Esophagus squamous epithelium (tissue), 5 donors: ENCODE data around the gene ST6GALNAC3. TPM values are rescaled to one million over a fixed set of nuclear protein-coding genes. Genes with fewer than 3 reads are reported as not detected.

Experiments used
- DNase-seq: peaks from one replicate; lab custom pipeline; 2025; lab: John Stamatoyannopoulos, UW
- H3K27ac ChIP-seq, 4 donors: fragments of 200-600 bp; sonication (generic); one replicate each; pipeline ENCODE4 v1.5.1; 2016 to 2019; ENCODE audit warnings: mild to moderate bottlenecking in 1 of 4
- H3K27me3 ChIP-seq, 4 donors: fragments of 200-600 bp; sonication (generic); 1 replicate in 3 of 4; 2 replicates in 1 of 4; pipeline versions ENCODE4 v1.5.1 to v1.6.0; 2017 to 2021; ENCODE audit warnings: antibody characterized with exemption in 1 of 4
- H3K36me3 ChIP-seq, 3 donors: fragments of 200-600 bp; sonication (generic); one replicate each; pipeline ENCODE4 v1.5.1; 2016 to 2019
- H3K4me1 ChIP-seq, 3 donors: fragments of 200-600 bp; sonication (generic); one replicate each; pipeline ENCODE4 v1.5.1; 2017 to 2019
- H3K4me3 ChIP-seq, 4 donors: fragments of 200-600 bp; sonication (generic); 1 replicate in 3 of 4; 2 replicates in 1 of 4; pipeline ENCODE4 v1.5.1; 2016 to 2019; ENCODE audit warnings: mild to moderate bottlenecking in 2 of 4, moderate library complexity in 1 of 4
- H3K9me3 ChIP-seq, 3 donors: fragments of 200-600 bp; sonication (generic); one replicate each; pipeline ENCODE4 v1.5.1; 2016 to 2019
- POLR2A ChIP-seq, 4 donors: fragments of 450-650 bp; IDR thresholded peaks; one replicate each; pipeline ENCODE4 v1.6.1; 2017; ENCODE audit warnings: antibody characterized with exemption in 4 of 4, mild to moderate bottlenecking in 4 of 4, moderate library complexity in 3 of 4
- WGBS, 2 donors: methylation state at CpG; one replicate each; pipeline ENCODE4 v1.1.5; 2018; 5-methylcytosine and 5-hydroxymethylcytosine counted together
- intact Hi-C: fragments of 100-400 bp; cut with DNase I; formaldehyde crosslinking; loops from one replicate; pipeline ENCODE4 v1.15.0; 2022
- total RNA-seq, 4 donors: library from RNA; depleted of rRNA; stranded (reverse); fragments of >200 nt; gene quantifications; one replicate each; pipeline ENCODE4 v1.1.0, GENCODE V29; 2016
- TF ChIP-seq, protein P1 (sequence below), 6 experiments: fragments of 450-650 bp in 4 of 6; fragments of 200-600 bp in 2 of 6; sonication (generic) in 2 of 6; IDR thresholded peaks; one replicate each; pipeline ENCODE4 v1.5.1; 2016 to 2019; ENCODE audit warnings: antibody characterized with exemption in 6 of 6, mild to moderate bottlenecking in 4 of 6, moderate library complexity in 4 of 6
- donor health status: DM: yes; HTN: yes; CAD: no.

ST6GALNAC3 gene
- total RNA-seq, 4 donors from 2014 or later, result 0.27 to 4.3 (median 2.2) TPM

DNA sequence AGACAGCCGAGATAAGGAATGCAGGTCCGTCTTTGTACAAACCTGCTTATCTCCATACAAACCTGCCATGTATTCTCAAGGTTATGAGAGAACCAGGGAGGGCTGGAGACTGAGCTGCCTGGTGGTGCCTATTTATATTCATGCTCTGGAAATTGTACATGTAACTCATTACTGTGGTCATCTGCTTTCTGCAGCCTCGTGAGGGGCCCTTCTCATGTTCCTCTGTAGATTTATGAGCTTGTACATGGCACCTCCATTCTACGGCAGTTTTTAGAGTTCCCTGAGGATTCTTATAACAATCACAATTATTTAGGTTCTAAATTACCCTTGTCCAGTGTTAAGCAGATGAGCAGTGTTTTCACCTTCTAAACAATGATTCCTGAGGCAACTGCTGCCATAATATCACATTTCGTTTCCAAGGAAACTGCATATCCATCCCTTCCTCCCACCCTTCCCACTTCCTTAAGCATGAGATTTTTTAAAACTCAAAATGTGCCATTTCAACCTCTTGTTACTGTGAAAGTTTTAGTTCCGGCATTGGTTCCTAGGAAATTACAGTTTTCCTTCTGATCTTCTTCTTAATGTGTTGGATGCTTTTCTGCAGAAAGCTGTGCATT is 112.1 kb downstream of the ST6GALNAC3 start:
- intact Hi-C loops, result no loop called here
- TF ChIP-seq POLR2A (IDR thresholded peaks at IDR 0.05), result no peak
- TF ChIP-seq, protein P1, sequence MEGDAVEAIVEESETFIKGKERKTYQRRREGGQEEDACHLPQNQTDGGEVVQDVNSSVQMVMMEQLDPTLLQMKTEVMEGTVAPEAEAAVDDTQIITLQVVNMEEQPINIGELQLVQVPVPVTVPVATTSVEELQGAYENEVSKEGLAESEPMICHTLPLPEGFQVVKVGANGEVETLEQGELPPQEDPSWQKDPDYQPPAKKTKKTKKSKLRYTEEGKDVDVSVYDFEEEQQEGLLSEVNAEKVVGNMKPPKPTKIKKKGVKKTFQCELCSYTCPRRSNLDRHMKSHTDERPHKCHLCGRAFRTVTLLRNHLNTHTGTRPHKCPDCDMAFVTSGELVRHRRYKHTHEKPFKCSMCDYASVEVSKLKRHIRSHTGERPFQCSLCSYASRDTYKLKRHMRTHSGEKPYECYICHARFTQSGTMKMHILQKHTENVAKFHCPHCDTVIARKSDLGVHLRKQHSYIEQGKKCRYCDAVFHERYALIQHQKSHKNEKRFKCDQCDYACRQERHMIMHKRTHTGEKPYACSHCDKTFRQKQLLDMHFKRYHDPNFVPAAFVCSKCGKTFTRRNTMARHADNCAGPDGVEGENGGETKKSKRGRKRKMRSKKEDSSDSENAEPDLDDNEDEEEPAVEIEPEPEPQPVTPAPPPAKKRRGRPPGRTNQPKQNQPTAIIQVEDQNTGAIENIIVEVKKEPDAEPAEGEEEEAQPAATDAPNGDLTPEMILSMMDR (IDR thresholded peaks at IDR 0.05), result no peak
- no peak for DNase-seq
- WGBS, 2 donors, result 77 to 82% methylated on average over 6 of the region's 6 CpGs
- H3K4me3 ChIP-seq, result no peak overlapping the region
- H3K36me3 ChIP-seq, result no peaks in the 10 kb centered on the region
- no peaks in the 10 kb centered on the region for H3K27me3 ChIP-seq
- no peaks in the 10 kb centered on the region for H3K4me1 ChIP-seq
- H3K9me3 ChIP-seq, result no peaks in the 10 kb centered on the region
- H3K27ac ChIP-seq, result no peak overlapping the region

DNA sequence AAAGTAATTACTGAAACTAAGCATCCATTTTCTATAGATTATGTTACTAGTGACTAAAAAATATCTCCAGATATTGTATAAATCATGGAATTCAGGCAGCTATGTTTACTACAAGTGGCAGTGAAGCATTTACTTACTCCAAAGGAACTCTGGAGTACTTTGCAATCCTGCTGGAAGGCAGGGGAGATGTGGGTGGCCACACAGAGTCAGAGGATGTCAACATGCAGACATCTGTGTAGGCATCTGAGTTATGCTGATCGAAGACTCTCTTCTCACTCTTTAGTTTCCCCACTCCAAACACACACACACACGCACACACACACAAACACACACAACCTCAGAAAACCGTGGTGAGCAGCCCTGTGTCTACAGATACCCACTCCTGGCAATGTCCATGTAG is 112.9 kb downstream of the ST6GALNAC3 start:
- Histone ChIP-seq H3K4me1 (no peaks in the 10 kb centered on the region), H3K27ac (no peak overlapping the region), H3K4me3 (no peak overlapping the region), H3K27me3 (no peaks in the 10 kb centered on the region), H3K36me3 (no peaks in the 10 kb centered on the region), H3K9me3 (no peaks in the 10 kb centered on the region)
- no peak for DNase-seq
- intact Hi-C loops, result no loop called here
- TF ChIP-seq, protein P1 (IDR thresholded peaks at IDR 0.05), result no peak
- no peak for TF ChIP-seq POLR2A (IDR thresholded peaks at IDR 0.05)
- 80 to 87% methylated on average over 3 of the region's 3 CpGs for WGBS, 2 donors

DNA sequence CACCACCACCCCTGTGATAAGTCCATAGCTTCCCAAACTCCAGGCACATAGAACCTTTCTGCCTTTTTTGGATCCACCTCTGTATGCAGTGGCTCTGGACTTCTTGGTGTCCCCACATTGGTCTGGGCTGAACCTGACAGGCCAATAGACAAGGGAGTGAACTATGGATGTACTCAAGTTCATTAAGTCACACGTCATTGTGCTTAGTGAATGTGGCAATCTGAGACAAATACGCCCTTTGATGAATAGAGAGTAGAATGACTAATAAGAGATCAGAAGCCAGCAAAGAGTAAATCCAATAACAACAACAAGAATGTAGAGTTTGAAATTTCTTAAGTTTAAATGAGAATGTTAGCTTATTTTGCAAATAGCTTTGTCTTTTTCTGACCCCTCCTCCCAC is 114.8 kb downstream of the ST6GALNAC3 start:
- no peaks in the 10 kb centered on the region for H3K9me3 ChIP-seq

DNA sequence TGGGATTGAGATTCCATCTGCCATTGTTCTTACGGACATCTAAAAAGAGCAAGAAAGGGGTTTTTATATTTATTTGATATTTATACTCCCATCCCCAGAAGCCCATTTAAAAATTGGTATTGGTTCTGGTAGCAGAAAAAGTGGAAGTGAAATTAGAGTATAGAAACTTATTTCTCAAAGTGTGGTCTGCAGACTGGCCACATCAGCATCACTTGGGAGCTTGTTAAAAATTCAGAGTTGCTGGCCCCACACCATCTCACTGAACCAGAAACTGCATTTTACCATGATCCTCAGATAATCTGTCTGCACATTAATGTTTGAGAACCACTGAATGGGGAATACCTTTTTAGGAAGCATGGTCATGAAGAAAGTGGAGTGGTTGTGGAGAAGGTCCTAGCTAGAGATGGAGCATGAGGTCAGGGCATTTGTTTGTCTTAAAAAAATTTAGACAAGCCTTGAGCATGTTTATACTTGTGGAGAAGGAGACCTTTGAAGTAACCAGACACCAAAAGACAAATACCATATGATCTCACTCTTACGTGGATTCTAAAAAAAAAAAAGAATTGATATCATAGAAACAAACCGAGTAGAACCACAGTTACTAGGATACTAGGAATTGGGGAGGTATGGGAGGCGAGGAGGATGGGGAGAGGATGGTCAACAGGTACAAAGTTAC is 116.3 kb downstream of the ST6GALNAC3 start:
- Histone ChIP-seq H3K4me3 (no peak overlapping the region), H3K4me1 (no peaks in the 10 kb centered on the region), H3K27me3 (no peaks in the 10 kb centered on the region), H3K36me3 (no peaks in the 10 kb centered on the region), H3K9me3 (no peaks in the 10 kb centered on the region), H3K27ac (no peak overlapping the region)
- WGBS, 2 donors, result 55 to 65% methylated on average over 4 of the region's 4 CpGs
- intact Hi-C loops, result no loop called here
- no peak for TF ChIP-seq POLR2A (IDR thresholded peaks at IDR 0.05)
- TF ChIP-seq, protein P1 (IDR thresholded peaks at IDR 0.05), result no peak
- no peak for DNase-seq

More for the DNA sequence above, 114.8 kb downstream of the ST6GALNAC3 start:
- 40 to 44% methylated on average over 2 of the region's 2 CpGs for WGBS, 2 donors
- no peak for DNase-seq
- Histone ChIP-seq H3K4me3 (no peak overlapping the region), H3K27me3 (no peaks in the 10 kb centered on the region), H3K27ac (no peak overlapping the region), H3K4me1 (no peaks in the 10 kb centered on the region), H3K36me3 (no peaks in the 10 kb centered on the region)
- TF ChIP-seq, protein P1 (IDR thresholded peaks at IDR 0.05), result no peak
- no peak for TF ChIP-seq POLR2A (IDR thresholded peaks at IDR 0.05)
- intact Hi-C loops, result no loop called here

DNA sequence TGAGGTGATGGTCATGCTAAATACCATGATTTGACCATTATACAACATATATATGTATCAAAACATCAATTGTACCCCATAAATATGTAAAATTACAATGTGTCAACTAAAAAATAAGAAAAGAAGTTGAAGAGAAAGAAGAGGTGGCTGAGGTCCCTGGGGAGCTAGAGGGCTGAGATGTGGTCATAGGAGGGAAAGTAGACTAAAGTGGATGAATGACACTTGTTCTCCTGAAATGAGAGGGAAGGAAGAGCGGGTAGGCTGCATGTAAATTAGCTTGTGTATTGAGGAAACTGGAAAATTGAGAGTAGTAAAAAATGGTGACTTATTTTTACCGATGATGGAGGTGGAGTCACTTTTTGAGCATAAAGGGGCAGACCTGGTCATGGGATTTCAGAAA is 117.0 kb downstream of the ST6GALNAC3 start:
- no peak overlapping the region for H3K27ac ChIP-seq
- WGBS, 2 donors, result 81 to 92% methylated on average over 2 of the region's 2 CpGs

More for the DNA sequence above, 117.0 kb downstream of the ST6GALNAC3 start:
- intact Hi-C loops, result no loop called here
- H3K27me3 ChIP-seq, result no peaks in the 10 kb centered on the region
- no peak overlapping the region for H3K4me3 ChIP-seq
- H3K36me3 ChIP-seq, result no peaks in the 10 kb centered on the region
- no peaks in the 10 kb centered on the region for H3K9me3 ChIP-seq
- no peak for DNase-seq
- no peaks in the 10 kb centered on the region for H3K4me1 ChIP-seq
- TF ChIP-seq, protein P1 (IDR thresholded peaks at IDR 0.05), result no peak
- TF ChIP-seq POLR2A (IDR thresholded peaks at IDR 0.05), result no peak
